Glutamatergic neuron (in vitro differentiated cells): ENCODE data around the gene RFXAP. TPM values are rescaled to one million over a fixed set of nuclear protein-coding genes. Genes with fewer than 3 reads are reported as not detected.

ENCODE experiments used
- DNase-seq: peaks from one replicate; pipeline ENCODE4 v3.0.0; 2022
- H3K27ac Mint-ChIP-seq: one replicate; pipeline ENCODE4 v1.8.0; 2020; ENCODE audit warnings: mild to moderate bottlenecking, mixed read lengths, inconsistent platforms; ENCODE audit not compliant: unreplicated experiment
- H3K27me3 Mint-ChIP-seq: one replicate; pipeline ENCODE4 v1.8.0; 2020; ENCODE audit warnings: mild to moderate bottlenecking, moderate library complexity, mixed read lengths, inconsistent platforms; ENCODE audit not compliant: unreplicated experiment
- H3K36me3 Mint-ChIP-seq: one replicate; pipeline ENCODE4 v1.8.0; 2020; ENCODE audit warnings: mild to moderate bottlenecking, mixed read lengths, inconsistent platforms; ENCODE audit not compliant: unreplicated experiment
- H3K4me1 Mint-ChIP-seq: one replicate; pipeline ENCODE4 v1.8.0; 2020; ENCODE audit warnings: mild to moderate bottlenecking, low read depth, mixed read lengths, inconsistent platforms; ENCODE audit not compliant: unreplicated experiment
- H3K4me3 Mint-ChIP-seq: one replicate; pipeline ENCODE4 v1.8.0; 2020; ENCODE audit warnings: mild to moderate bottlenecking, mixed read lengths, inconsistent platforms; ENCODE audit not compliant: unreplicated experiment
- H3K9me3 Mint-ChIP-seq: one replicate; pipeline ENCODE4 v1.8.0; 2020; ENCODE audit warnings: mild to moderate bottlenecking, moderate library complexity, mixed read lengths, inconsistent platforms; ENCODE audit not compliant: unreplicated experiment
- total RNA-seq: library from RNA; stranded (reverse); fragmentation: NEBNext Ultra II Directional; extraction: Animal tissue kit (Norgen Biotek cat#: 25700); gene quantifications from one replicate; pipeline ENCODE4 v1.2.1, GENCODE V29; 2021; ENCODE audit not compliant: unreplicated experiment
- TF ChIP-seq, protein P1 (sequence below): fragments of 200-600 bp; sonication (generic); IDR thresholded peaks from one replicate; pipeline ENCODE4 v1.5.0; 2021; ENCODE audit not compliant: partially characterized antibody, unreplicated experiment

Gene RFXAP
- total RNA-seq, 1 donor from 2014 or later: 4.8 TPM

GRCh38 chr13:36796052-36796451 lies 23.0 kb upstream of the RFXAP start:
- peaks cover 3% of the 10 kb centered on the region for H3K27me3 Mint-ChIP-seq
- H3K27ac Mint-ChIP-seq: no peak overlapping the region
- no peaks in the 10 kb centered on the region for H3K36me3 Mint-ChIP-seq
- H3K9me3 Mint-ChIP-seq: no peaks in the 10 kb centered on the region
- no peak for DNase-seq
- no peaks in the 10 kb centered on the region for H3K4me1 Mint-ChIP-seq
- TF ChIP-seq, protein P1, sequence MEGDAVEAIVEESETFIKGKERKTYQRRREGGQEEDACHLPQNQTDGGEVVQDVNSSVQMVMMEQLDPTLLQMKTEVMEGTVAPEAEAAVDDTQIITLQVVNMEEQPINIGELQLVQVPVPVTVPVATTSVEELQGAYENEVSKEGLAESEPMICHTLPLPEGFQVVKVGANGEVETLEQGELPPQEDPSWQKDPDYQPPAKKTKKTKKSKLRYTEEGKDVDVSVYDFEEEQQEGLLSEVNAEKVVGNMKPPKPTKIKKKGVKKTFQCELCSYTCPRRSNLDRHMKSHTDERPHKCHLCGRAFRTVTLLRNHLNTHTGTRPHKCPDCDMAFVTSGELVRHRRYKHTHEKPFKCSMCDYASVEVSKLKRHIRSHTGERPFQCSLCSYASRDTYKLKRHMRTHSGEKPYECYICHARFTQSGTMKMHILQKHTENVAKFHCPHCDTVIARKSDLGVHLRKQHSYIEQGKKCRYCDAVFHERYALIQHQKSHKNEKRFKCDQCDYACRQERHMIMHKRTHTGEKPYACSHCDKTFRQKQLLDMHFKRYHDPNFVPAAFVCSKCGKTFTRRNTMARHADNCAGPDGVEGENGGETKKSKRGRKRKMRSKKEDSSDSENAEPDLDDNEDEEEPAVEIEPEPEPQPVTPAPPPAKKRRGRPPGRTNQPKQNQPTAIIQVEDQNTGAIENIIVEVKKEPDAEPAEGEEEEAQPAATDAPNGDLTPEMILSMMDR: no peak
- no peak overlapping the region for H3K4me3 Mint-ChIP-seq

DNA sequence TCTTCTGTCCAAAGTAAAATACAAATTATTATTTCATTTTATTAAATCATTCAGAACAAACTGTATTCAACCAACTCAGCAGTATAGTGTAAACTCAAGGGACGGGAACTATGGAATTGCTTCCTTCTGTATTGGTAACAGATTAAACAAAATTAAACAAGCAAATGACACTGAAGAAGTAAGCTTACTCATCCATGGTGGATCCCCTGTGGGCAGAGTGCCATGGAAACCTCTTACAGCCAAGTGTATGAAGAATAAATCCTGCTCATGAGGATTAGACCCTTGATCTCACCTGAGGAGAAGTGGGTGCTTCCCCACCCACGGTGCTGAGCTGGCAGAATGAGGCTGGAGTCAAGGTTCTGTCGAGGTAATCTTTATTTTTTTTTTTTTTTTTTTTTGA lies 18.0 kb upstream of the RFXAP start:
- DNase-seq: no peak
- no peak overlapping the region for H3K27ac Mint-ChIP-seq
- peaks cover 4% of the 10 kb centered on the region for H3K4me1 Mint-ChIP-seq
- no peak overlapping the region for H3K4me3 Mint-ChIP-seq
- peaks cover 4% of the 10 kb centered on the region for H3K27me3 Mint-ChIP-seq
- no peaks in the 10 kb centered on the region for H3K36me3 Mint-ChIP-seq
- H3K9me3 Mint-ChIP-seq: no peaks in the 10 kb centered on the region
- TF ChIP-seq, protein P1: no peak

- Mint-ChIP-seq H3K4me1 (peaks cover 4% of the 10 kb centered on the region), H3K27me3 (peaks cover 4% of the 10 kb centered on the region), H3K36me3 (no peaks in the 10 kb centered on the region), H3K4me3 (no peak overlapping the region), H3K27ac (no peak overlapping the region), H3K9me3 (no peaks in the 10 kb centered on the region)
- DNase-seq: no peak
- TF ChIP-seq, protein P1: no peak
These were observed 14.4 kb upstream of the RFXAP start for GRCh38 chr13:36804588-36804987.

GRCh38 chr13:36806102-36806501 lies 12.9 kb upstream of the RFXAP start:
- TF ChIP-seq, protein P1: no peak
- Mint-ChIP-seq H3K4me1 (peaks cover 4% of the 10 kb centered on the region), H3K36me3 (no peaks in the 10 kb centered on the region), H3K27me3 (peaks cover 2% of the 10 kb centered on the region), H3K9me3 (no peaks in the 10 kb centered on the region), H3K4me3 (no peak overlapping the region), H3K27ac (no peak overlapping the region)
- no peak for DNase-seq

DNA sequence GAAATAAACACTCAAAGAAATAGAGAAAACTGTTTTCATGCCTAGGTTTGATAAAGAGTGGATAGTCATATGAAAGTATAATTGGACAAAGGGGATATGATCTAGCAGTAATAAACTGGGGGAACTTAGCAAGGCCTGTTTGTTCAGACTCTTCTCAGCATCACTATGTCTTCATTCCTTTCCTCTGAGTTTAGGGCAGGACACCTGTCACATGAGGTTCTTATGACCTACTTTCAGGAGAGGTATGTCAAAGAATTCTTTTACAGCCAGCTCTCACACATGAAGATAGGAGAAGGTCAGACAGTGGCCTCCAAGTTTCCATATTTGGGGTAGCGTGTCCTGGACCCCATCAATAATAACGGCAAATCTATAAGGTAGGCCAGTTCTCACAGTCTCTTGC lies 11.4 kb upstream of the RFXAP start:
- H3K36me3 Mint-ChIP-seq: no peaks in the 10 kb centered on the region
- DNase-seq: no peak
- TF ChIP-seq, protein P1: no peak
- no peaks in the 10 kb centered on the region for H3K9me3 Mint-ChIP-seq
- H3K4me1 Mint-ChIP-seq: peaks cover 4% of the 10 kb centered on the region
- H3K27ac Mint-ChIP-seq: no peak overlapping the region
- H3K27me3 Mint-ChIP-seq: peaks cover 2% of the 10 kb centered on the region
- H3K4me3 Mint-ChIP-seq: no peak overlapping the region
